Right cardiac atrium (tissue), 5 donors: ENCODE measurements around the gene IL23A. TPM values are rescaled to one million over a fixed set of nuclear protein-coding genes. Genes with fewer than 3 reads are reported as not detected.
"Not testable (repeated sequence)": the region's sequence is repeated elsewhere in the genome, so short reads cannot be mapped to it uniquely, and the experiment has no call there.

Experiments used
- ATAC-seq, 2 donors: fragments of 200-7000 bp; cut with Tn5 transposase; one replicate each; pipeline versions ENCODE4 v1.8.0 to v1.9.1; 2020; ENCODE audit warnings: moderate library complexity in 2 of 2, mild to moderate bottlenecking in 1 of 2
- DNase-seq, 3 donors: peaks; one replicate each; pipeline ENCODE4 v3.0.0-alpha.2; 2020
- H3K27ac ChIP-seq: one replicate; pipeline ENCODE4 v1.5.1; 2013; ENCODE audit warnings: mild to moderate bottlenecking, low read length, control low read depth, moderate library complexity
- H3K27me3 ChIP-seq: one replicate; pipeline ENCODE4 v1.6.1; 2013; ENCODE audit not compliant: control insufficient read depth, insufficient read depth
- H3K4me1 ChIP-seq: one replicate; pipeline ENCODE4 v1.6.1; 2013; ENCODE audit warnings: low read length; ENCODE audit not compliant: control insufficient read depth, insufficient read depth
- H3K4me3 ChIP-seq: one replicate; pipeline ENCODE4 v1.5.1; 2013; ENCODE audit warnings: low read length, control low read depth
- H3K9me3 ChIP-seq: one replicate; pipeline ENCODE4 v1.6.1; 2013; ENCODE audit warnings: low read length; ENCODE audit not compliant: control insufficient read depth
- WGBS: extraction: QIAGEN DNeasy Blood & Tissue Kit; methylation state at CpG from one replicate; pipeline ENCODE4 v1.1.7; 2013; 5-methylcytosine and 5-hydroxymethylcytosine counted together
- intact Hi-C, 4 donors: fragments of 100-400 bp; cut with DNase I; formaldehyde crosslinking; loops; one replicate each; pipeline versions ENCODE4 v1.11.0 to v1.14.0; 2022 to 2023
- polyA plus RNA-seq: library from polyadenylated mRNA; stranded (reverse); fragments of 200-250 nt; gene quantifications from one replicate; pipeline ENCODE4 v1.2.3, GENCODE V29; 2013
- total RNA-seq, 4 donors: library from RNA; stranded (reverse); fragmentation: NEBNext Ultra II Directional; extraction: Animal tissue kit (Norgen Biotek cat#: 25700); gene quantifications; one replicate each; pipeline ENCODE4 v1.2.1, GENCODE V29; 2021
- donor health status: healthy with polysubstance abuse.
- donor health status: DM: no; HTN: yes; CAD: no.
- donor health status: DM: no; HTN: no; CAD: no.
- donor health status: DM: no; HTN: yes; CAD: no; lungs with severe emphysema.
- donor health status: DM: yes; HTN: yes; CAD: no.

Gene IL23A
- total and polyA plus RNA-seq, 5 donors, result 0.32 TPM; not detected in 4

DNA sequence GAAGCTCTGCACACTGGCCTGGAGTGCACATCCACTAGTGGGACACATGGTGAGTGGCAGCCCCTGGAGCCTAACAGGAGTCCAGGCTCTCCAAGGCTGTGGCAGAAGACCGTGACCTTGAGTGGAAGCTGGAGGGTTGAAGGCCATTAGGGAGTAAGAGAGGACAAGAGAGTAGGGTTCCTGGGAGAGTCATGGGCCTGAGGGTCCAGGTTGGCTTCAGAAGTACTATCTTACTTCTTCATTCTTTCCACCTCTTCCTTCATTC lies 406 bp downstream of the IL23A start:
- ATAC-seq, result no peak
- Histone ChIP-seq H3K9me3 (no peaks in the 10 kb centered on the region), H3K4me3 (no peak overlapping the region), H3K27me3 (no peaks in the 10 kb centered on the region), H3K27ac (no peak overlapping the region), H3K4me1 (no peaks in the 10 kb centered on the region)
- intact Hi-C loops, result loop anchor here in 1 of 4 donors (10.0 kb wide), 1 partner anchor 126 kb away; the partner anchor contains the start of gene SPRYD4
- 94% methylated on average over 1 of the region's 1 CpG for WGBS
- no peak for DNase-seq

DNA sequence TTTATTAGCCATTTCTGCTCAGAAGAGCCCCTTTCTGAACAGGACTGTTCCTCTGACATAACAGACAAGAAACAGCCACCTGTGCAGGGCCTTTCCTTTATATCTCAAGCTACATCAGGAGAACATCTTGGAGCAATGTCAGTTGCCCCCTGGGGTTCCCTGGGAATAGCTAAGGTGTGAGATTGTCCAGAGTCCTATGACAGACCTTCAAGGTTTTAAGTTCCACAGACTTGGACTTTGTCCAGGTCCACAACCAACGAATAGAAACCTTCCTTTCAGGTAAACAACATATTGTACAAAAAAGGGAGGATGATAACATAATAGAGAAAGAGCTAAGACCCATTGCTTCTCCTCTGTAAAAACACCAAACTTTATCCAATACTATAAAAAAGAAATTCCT lies 2.9 kb downstream of the IL23A start:
- intact Hi-C loops, result no loop called here

DNA sequence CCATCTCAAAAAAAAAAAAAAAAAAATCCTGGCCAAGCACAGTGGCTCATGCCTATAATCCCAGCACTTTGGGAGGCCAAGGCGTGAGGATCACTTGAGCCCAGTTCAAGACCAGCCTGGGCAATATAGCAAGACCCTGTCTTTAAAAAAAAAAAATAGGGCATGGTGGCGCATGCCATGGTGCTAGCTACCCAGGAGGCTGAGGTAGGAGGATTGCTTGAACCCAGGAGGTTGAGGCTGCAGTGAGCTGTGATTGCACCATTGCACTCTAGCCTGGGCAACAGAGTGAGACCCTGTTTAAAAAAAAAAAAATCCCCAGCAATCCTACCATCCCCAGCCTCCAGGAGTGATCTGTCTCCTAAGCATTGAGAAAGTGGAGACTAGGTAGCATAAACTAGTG lies 3.6 kb downstream of the IL23A start:
- intact Hi-C loops, DNase-seq, H3K27ac ChIP-seq, H3K9me3 ChIP-seq, H3K27me3 ChIP-seq, ATAC-seq, H3K4me3 ChIP-seq, H3K4me1 ChIP-seq: not testable (repeated sequence)
- WGBS, result 98% methylated on average over 2 of the region's 2 CpGs

More for the DNA sequence above, 2.9 kb downstream of the IL23A start:
- Histone ChIP-seq H3K9me3 (no peaks in the 10 kb centered on the region), H3K4me1 (no peaks in the 10 kb centered on the region), H3K27ac (no peak overlapping the region), H3K27me3 (no peaks in the 10 kb centered on the region), H3K4me3 (no peak overlapping the region)
- DNase-seq (no peak), ATAC-seq (no peak)
- WGBS, result 50% methylated on average over 1 of the region's 1 CpG

DNA sequence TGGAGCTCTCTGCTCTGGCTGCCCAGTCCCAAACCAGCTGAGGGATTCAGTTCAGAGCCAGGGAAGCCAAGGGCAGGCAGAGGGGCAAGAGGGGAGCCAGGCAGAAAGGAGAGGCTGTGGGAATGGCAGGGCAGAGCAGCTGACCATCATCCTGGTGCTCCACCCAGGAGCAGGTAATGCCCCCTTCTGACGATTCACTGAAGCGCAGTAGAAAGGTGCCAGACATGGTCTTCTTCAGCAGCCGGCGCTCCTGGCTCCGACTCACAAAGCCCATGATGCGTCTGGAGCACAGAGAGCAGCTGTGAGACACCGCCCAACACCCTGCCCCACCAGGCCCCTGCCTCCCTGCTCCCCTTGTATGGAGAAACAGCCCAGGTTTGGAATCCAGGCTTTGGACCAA lies 8.0 kb downstream of the IL23A start:
- Histone ChIP-seq H3K9me3 (no peaks in the 10 kb centered on the region), H3K27me3 (no peaks in the 10 kb centered on the region), H3K27ac (no peak overlapping the region), H3K4me3 (no peak overlapping the region), H3K4me1 (no peaks in the 10 kb centered on the region)
- 74% methylated on average over 7 of the region's 7 CpGs for WGBS
- DNase-seq (no peak), ATAC-seq (peak in 1 of 2 donors; percentile 16)
- intact Hi-C loops, result no loop called here

DNA sequence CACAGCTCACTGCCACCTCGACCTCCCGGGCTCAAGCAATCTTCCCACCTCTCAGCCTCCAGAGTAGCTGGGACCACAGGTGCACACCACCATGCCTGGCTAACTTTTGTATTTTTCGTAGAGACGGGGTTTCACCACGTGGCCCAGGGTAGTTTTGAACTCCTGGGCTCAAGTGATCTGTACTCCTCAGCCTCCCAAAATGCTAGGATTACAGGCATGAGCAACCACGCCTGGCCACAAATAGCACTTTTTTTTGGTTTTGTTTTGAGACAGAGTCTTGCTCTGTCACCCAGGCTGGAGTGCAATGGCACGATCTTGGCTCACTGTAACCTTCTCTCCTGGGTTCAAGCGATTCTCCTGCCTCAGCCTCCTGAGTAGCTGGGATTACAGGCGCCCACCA lies 8.6 kb downstream of the IL23A start:
- WGBS, result 90% methylated on average over 9 of the region's 9 CpGs
- ATAC-seq, H3K27ac ChIP-seq, H3K4me1 ChIP-seq, H3K9me3 ChIP-seq, H3K27me3 ChIP-seq, DNase-seq, intact Hi-C loops, H3K4me3 ChIP-seq: not testable (repeated sequence)

DNA sequence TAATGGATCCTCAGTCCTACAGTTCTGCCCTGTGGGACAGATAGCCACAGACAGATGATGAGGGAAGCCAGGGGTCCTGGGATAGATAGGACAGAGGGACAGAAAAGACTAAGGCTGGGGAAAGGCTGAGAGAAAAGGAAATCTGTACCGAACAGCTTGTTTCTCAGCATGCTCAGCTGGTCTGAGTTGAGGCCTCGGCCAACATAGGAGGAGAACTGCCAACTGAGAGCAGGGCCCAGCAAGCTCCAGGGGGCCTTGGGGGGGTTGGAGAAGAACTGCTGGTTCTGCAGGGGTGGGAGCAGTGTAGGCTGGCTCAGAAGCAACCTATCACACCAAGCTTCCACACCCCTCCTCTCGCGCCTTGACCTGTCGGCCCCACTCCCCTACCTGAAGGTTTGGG lies 10.1 kb downstream of the IL23A start:
- no peak overlapping the region for H3K4me3 ChIP-seq
- no peaks in the 10 kb centered on the region for H3K27me3 ChIP-seq
- no peak for DNase-seq
- WGBS, result 90% methylated on average over 5 of the region's 5 CpGs
- H3K9me3 ChIP-seq, result no peaks in the 10 kb centered on the region
- no peak overlapping the region for H3K27ac ChIP-seq
- ATAC-seq, result no peak
- intact Hi-C loops, result no loop called here
- no peaks in the 10 kb centered on the region for H3K4me1 ChIP-seq

DNA sequence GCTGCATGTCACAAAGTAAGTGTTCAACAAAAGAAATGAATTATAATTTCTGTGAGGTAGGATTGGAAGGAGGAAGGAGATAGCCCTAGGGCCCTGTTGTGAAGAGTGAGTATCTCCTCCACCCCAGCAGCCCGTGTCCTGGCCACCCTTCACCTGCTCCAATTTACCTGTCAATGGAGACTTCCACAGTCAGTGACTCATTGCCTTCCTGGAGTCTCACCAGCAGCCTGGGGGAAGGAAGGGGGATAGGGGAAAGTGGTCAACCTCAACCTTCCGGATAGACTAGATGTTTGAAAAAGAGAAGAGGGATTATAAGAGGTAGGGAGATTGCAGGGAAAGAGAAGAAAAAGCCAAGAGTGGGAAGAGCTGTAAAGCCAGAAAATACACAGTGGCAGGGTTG lies 12.0 kb downstream of the IL23A start:
- H3K27me3 ChIP-seq, result no peaks in the 10 kb centered on the region
- H3K4me3 ChIP-seq, result no peak overlapping the region
- no peaks in the 10 kb centered on the region for H3K4me1 ChIP-seq
- DNase-seq, result no peak
- WGBS, result 90% methylated on average over 2 of the region's 2 CpGs
- intact Hi-C loops, result loop anchor here in 1 of 4 donors (10.0 kb wide), 1 partner anchor 104 kb away; the partner anchor contains the start of gene MIP
- no peak overlapping the region for H3K27ac ChIP-seq
- no peaks in the 10 kb centered on the region for H3K9me3 ChIP-seq
- ATAC-seq, result no peak

DNA sequence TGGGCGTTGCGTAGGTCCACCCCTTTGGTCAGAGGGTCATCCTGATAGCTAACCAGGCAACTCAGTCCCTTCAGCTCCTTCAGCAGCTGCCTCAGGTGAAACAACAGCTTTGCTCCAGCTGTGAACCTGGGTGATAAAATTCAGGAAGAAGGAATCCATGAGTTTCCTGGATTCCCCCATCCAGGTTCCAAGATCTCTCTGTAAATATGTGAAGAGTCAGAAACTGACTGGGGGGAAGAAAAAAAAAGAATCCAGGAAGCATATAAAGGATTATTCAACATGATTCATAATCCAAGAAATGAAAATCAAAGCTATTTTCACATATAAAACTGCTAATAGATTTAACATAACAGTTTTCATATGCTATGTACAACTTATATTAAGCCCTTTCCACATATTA lies 12.6 kb downstream of the IL23A start:
- Histone ChIP-seq H3K9me3 (no peaks in the 10 kb centered on the region), H3K4me3 (no peak overlapping the region), H3K27me3 (no peaks in the 10 kb centered on the region), H3K27ac (no peak overlapping the region), H3K4me1 (no peaks in the 10 kb centered on the region)
- no peak for ATAC-seq
- no peak for DNase-seq
- intact Hi-C loops, result loop anchor here in 1 of 4 donors (10.0 kb wide), 1 partner anchor 103 kb away; the partner anchor contains the start of gene MIP
- 91% methylated on average over 2 of the region's 2 CpGs for WGBS

DNA sequence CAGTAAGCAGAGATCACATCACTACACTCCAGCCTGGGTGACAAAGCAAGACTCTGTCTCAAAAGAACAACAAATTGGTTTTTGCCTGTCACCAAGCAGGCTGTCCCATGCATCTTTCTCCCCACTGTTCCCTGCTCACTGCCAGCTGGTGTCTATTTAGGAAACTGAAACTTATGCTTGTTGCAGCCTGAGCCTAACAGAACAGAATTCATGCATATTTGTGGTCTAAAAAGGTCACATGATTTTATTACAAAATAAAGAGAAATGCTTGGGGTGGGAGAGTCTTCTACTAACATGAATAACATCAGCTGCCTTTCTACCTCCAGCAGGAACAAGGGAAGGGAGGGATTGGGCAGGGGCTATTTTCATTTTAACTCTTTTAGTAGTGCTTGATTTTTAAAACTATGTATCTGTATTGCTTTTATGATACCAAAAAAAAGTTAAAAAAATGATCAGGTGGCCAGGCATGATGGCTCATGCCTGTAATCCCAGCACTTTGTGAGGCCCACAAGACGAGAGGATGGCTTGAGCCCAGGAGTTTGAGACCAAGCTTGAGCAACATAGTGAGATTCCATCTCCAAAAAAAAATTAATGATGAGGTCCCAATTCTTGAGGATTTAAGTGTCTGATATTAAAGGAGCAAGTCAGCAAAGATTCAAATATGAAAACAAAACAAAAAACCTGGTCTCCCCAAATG lies 20.3 kb downstream of the IL23A start:
- no peak overlapping the region for H3K27ac ChIP-seq
- intact Hi-C loops, result loop anchor here in 1 of 4 donors (10.0 kb wide), 1 partner anchor 96 kb away; the partner anchor contains the start of gene MIP
- WGBS, result 21% methylated on average over 1 of the region's 1 CpG
- H3K4me3 ChIP-seq, result peak overlapping the region; percentile 72
- H3K9me3 ChIP-seq, result no peaks in the 10 kb centered on the region
- H3K27me3 ChIP-seq, result no peaks in the 10 kb centered on the region
- peaks cover 2% of the 10 kb centered on the region for H3K4me1 ChIP-seq
- DNase-seq, result no peak
- ATAC-seq, result no peak

DNA sequence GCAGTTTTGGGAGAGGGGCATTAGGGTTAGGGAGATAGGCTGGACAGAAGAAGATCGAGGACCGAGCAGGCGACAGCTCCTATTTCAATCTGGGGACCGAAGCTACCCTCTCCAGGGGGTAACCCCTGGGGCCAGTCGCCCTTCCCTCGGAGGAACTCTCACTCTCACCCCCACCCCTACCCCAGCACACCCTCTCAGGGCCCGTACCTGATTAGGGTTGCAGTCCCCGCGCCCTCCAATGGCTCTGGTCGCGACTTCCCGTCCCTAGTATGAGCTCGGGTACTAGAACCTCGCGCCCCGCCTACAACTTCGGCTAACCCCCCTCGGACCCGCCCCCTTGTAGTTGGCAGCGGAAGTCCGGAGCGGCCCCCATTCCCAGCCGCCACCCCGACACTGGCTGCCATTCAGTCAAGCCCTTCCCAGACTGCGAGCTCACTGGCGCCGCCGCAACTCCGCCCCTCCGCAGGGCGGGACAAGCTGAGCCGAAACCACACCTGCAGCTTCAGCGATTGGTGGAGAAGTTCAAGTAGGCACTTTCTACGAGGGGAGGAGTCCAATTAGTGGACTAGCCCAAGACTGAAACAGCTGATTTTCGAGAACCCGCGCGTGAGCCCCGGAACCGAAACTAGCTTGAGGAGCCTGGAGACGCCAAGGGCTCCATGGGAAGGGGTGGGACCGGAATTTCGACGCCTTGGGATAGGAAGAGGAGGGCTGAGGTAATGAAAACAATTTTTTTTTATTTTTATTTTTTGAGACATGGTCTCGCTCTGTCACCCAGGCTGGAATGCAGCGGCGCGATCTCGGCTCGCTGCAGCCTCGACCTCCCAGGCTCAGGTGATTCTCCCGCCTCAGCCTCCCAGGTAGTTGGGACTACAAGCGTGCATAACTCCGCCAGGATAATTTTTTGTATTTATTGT lies 21.4 kb downstream of the IL23A start, which contains the start of gene STAT2:
STAT2 (minus strand) TSS at position 257 of the 917 bp plus-strand sequence. CDS start 3,536 bp downstream, outside the sequence.
- peak; percentile 99 for ATAC-seq
- Histone ChIP-seq H3K27me3 (no peaks in the 10 kb centered on the region), H3K9me3 (no peaks in the 10 kb centered on the region), H3K4me3 (peak within 1 kb of the TSS; percentile 72), H3K4me1 (peaks cover 2% of the 10 kb centered on the region), H3K27ac (peak within 1 kb of the TSS; percentile 84)
- DNase-seq, result peak; percentile 100
- intact Hi-C loops, result loop anchor here in 2 of 4 donors (10.0 kb wide), 2 partner anchors 85 to 95 kb away; partner anchors contain the start of genes MIP (in 1 of the 2) and TIMELESS (in 1 of the 2)
- WGBS, result under 1% methylated on average over 54 of the region's 54 CpGs
